MG63 (cell line): ENCODE results near the gene LSM4. TPM values are rescaled to one million over a fixed set of nuclear protein-coding genes. Genes with fewer than 3 reads are reported as not detected.

Source experiments
- DNase-seq: peaks from one replicate; pipeline ENCODE4 v3.0.0-alpha.2; 2020
- H3K27me3 ChIP-seq: fragments of 250-450 bp; sonication (Bioruptor Pico); 2 replicates; pipeline ENCODE4 v1.5.1; 2020; ENCODE audit warnings: mild to moderate bottlenecking, moderate library complexity
- H3K36me3 ChIP-seq: fragments of 250-450 bp; sonication (Bioruptor Pico); 2 replicates; pipeline ENCODE4 v1.5.1; 2020; ENCODE audit warnings: mild to moderate bottlenecking, moderate library complexity
- H3K4me3 ChIP-seq: fragments of 250-450 bp; sonication (Bioruptor Pico); 2 replicates; pipeline ENCODE4 v1.5.1; 2020; ENCODE audit warnings: mild to moderate bottlenecking, moderate library complexity
- H3K9me3 ChIP-seq: fragments of 250-450 bp; sonication (Bioruptor Pico); 2 replicates; pipeline ENCODE4 v1.5.1; 2020; ENCODE audit warnings: mild to moderate bottlenecking, moderate library complexity
- total RNA-seq: library from RNA; depleted of rRNA; stranded (reverse); fragments of >200 nt; shearing (Covaris generic); gene quantifications from 2 replicates; pipeline ENCODE4 v1.2.3, GENCODE V29; 2014; ENCODE audit warnings: low replicate concordance

LSM4 gene
- total RNA-seq, 1 experiment from 2014 or later, result 636 TPM

- DNase-seq, result no peak
Observed at GRCh38 chr19:18306209-18306887, 16.5 kb downstream of the LSM4 start.

DNA sequence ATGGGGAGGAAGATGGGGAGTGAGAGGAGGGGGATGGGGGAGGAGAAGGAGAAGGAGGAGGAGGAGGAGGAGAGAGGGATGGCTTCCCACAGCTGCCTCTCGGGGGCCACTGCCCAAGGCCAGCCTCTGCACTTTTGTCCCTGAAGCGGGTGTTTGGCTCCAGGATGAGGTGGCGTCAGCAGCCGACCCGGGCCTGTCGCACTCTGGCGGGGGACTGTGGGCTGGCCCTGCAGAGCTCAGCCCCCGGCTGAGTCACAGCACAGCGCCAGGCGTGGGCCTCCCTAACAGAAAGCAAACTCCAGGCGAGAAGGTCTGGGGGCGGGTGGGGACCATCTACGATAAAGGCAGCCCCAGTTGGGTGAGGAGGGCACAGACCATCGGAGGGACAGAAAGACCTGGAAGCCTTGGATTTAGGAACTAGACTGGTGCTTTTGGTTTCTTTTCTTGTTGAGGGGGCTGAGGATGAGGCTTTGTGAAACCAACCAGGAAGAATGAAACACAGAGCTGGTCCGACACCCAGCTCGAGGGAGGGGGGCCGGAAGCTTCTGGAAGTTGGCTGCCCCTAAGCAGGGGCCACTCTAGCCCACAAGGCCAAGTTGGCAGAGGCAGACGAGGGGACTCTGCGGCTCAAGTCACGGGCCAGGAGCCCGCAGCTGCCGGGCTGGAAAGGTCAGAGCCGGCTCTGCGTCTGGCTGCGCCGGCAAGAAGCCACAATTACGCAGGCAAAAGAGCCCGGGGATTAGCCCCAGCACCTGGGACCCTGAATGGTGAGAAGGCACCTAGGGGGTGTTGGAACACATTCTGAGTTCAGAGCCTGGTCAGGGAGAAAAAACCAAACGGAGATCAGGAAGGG is 18.2 kb downstream of the LSM4 start:
- H3K36me3 ChIP-seq, result peaks cover 38% of the 10 kb centered on the region
- no peaks in the 10 kb centered on the region for H3K9me3 ChIP-seq
- peak overlapping the region; percentile 23 for H3K4me3 ChIP-seq
- H3K27me3 ChIP-seq, result no peaks in the 10 kb centered on the region
- peak; percentile 91 for DNase-seq

More at GRCh38 chr19:18306209-18306887, 16.5 kb downstream of the LSM4 start:
- peaks cover 54% of the 10 kb centered on the region for H3K36me3 ChIP-seq
- H3K4me3 ChIP-seq, result no peak overlapping the region
- H3K27me3 ChIP-seq, result no peaks in the 10 kb centered on the region
- no peaks in the 10 kb centered on the region for H3K9me3 ChIP-seq

GRCh38 chr19:18304208-18304457 is 18.7 kb downstream of the LSM4 start:
- H3K4me3 ChIP-seq, result no peak overlapping the region
- no peak for DNase-seq

GRCh38 chr19:18301718-18302111 is 21.2 kb downstream of the LSM4 start:
- no peaks in the 10 kb centered on the region for H3K27me3 ChIP-seq
- H3K9me3 ChIP-seq, result no peaks in the 10 kb centered on the region
- peak; percentile 48 for DNase-seq
- H3K36me3 ChIP-seq, result peaks cover 14% of the 10 kb centered on the region
- no peak overlapping the region for H3K4me3 ChIP-seq

More at GRCh38 chr19:18304208-18304457, 18.7 kb downstream of the LSM4 start:
- Histone ChIP-seq H3K36me3 (peaks cover 33% of the 10 kb centered on the region), H3K9me3 (no peaks in the 10 kb centered on the region), H3K27me3 (no peaks in the 10 kb centered on the region)

DNA sequence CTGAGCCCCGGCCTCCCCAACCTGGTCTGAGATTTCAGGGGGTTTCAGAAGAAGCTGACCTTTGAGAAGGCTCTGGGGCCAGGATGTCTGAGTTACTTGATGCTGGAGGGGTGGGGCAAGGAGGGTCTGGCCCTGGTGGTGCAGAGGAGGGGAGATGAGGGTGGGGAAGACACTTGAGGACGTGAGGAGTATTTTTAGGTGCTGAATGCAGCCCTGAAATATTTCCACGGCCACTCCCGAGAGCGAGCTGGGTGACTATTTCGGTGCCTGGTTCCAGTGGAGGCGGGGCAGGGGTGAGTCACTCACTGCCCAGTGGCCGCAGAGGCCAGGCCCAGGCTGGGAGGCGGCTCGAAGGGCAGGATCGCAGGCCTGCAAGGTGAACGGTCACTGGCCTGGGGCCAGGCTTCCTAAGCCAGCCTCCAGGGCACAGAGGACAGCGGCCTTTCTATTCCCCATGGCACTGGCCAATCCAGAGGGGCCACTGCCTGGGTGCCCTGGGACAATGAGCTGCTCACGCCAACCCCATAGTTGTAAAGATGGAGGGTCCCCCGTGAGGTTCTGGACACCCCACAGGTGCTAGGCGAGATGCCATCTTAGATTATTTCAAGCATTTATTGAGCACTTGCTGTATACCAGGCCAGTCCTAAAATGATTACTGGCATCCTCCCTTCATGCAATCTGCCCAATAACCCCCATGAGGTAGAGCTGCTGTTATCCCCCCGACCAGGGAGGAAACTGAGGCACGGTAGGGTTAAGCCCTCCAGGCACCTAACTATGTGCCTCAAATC is 21.8 kb downstream of the LSM4 start:
- Histone ChIP-seq H3K4me3 (no peak overlapping the region), H3K36me3 (peaks cover 8% of the 10 kb centered on the region), H3K9me3 (no peaks in the 10 kb centered on the region), H3K27me3 (no peaks in the 10 kb centered on the region)
- DNase-seq, result peak; percentile 98

GRCh38 chr19:18299654-18300053 is 23.2 kb downstream of the LSM4 start:
- Histone ChIP-seq H3K9me3 (no peaks in the 10 kb centered on the region; the same call in 1 of the 2 replicates), H3K27me3 (no peaks in the 10 kb centered on the region), H3K4me3 (no peak overlapping the region), H3K36me3 (no peaks in the 10 kb centered on the region)
- DNase-seq, result no peak

DNA sequence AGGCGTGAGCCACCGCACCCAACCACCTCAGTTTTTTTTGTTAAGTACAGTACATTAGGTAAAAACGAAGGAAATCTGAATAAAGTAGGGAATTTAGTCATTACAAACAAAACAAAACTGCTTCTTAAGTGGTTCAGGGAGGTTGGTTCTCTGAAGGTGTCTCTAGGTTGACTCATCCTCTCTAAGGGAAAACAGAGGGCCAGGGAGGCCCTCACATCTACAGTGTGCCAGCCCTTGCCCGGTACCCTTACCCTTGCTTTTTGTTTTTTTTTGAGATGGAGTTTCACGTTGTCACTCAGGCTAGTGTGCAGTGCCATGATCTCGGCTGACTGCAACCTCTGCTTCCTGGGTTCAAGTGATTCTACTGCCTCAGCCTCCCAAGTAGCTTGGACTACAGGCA is 24.3 kb downstream of the LSM4 start:
- no peaks in the 10 kb centered on the region; the same call in 1 of the 2 replicates for H3K9me3 ChIP-seq
- no peak for DNase-seq

DNA sequence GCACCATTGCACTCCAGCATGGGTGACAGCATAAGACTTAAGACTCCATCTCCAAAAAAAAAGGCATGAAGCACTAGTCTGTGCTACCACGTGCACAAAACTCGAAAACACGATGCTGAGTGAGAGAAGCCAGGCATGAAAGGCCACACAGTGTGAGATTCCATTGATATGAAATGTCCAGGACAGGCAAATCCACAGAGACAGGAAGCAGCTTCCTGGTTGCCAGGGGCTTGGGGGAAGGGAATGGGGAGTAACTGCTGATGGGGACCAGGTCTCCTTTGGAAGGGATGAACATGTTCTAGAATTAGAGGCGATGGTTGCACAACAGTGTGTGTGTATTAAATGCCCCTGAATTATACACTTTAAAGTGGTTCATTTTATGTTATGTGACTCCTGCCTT is 25.6 kb downstream of the LSM4 start:
- Histone ChIP-seq H3K4me3 (no peak overlapping the region), H3K36me3 (no peaks in the 10 kb centered on the region), H3K9me3 (no peaks in the 10 kb centered on the region; the same call in 1 of the 2 replicates), H3K27me3 (no peaks in the 10 kb centered on the region)
- DNase-seq, result no peak

More for the DNA sequence above, 24.3 kb downstream of the LSM4 start:
- no peaks in the 10 kb centered on the region for H3K27me3 ChIP-seq
- no peak overlapping the region for H3K4me3 ChIP-seq
- H3K36me3 ChIP-seq, result no peaks in the 10 kb centered on the region

DNA sequence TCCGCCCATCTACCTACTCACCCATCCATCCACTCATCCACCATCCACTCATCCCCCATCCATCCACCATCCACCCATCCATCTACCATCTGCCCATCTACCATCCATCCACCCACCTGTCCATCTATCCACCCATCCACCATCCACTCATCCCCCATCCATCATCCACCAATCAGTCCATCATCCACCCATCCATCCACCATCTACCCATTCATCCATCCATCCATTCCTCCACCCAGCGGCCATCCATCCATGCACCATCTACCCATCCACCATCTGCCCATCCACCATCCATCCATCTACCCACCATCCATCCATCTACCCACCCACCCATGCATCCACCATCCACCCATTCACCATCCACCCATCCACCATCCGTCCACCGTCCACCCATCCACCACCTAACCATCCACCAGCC is 27.8 kb downstream of the LSM4 start:
- Histone ChIP-seq H3K36me3 (no peaks in the 10 kb centered on the region), H3K9me3 (no peaks in the 10 kb centered on the region; the same call in 1 of the 2 replicates), H3K4me3 (no peak overlapping the region), H3K27me3 (no peaks in the 10 kb centered on the region)
- DNase-seq, result no peak

- no peaks in the 10 kb centered on the region; the same call in 1 of the 2 replicates for H3K9me3 ChIP-seq
- no peak for DNase-seq
- H3K27me3 ChIP-seq, result no peaks in the 10 kb centered on the region
Observed at GRCh38 chr19:18294467-18294864, 28.4 kb downstream of the LSM4 start.

GRCh38 chr19:18293642-18294466 is 29.0 kb downstream of the LSM4 start:
- DNase-seq, result no peak
- no peak overlapping the region for H3K4me3 ChIP-seq

More at GRCh38 chr19:18294467-18294864, 28.4 kb downstream of the LSM4 start:
- Histone ChIP-seq H3K36me3 (no peaks in the 10 kb centered on the region), H3K4me3 (no peak overlapping the region)

GRCh38 chr19:18292810-18293641 is 29.9 kb downstream of the LSM4 start:
- no peak overlapping the region for H3K4me3 ChIP-seq
- no peaks in the 10 kb centered on the region for H3K27me3 ChIP-seq
- no peak for DNase-seq
- H3K36me3 ChIP-seq, result no peaks in the 10 kb centered on the region
- no peaks in the 10 kb centered on the region; the same call in 1 of the 2 replicates for H3K9me3 ChIP-seq

More at GRCh38 chr19:18293642-18294466, 29.0 kb downstream of the LSM4 start:
- Histone ChIP-seq H3K9me3 (no peaks in the 10 kb centered on the region; the same call in 1 of the 2 replicates), H3K27me3 (no peaks in the 10 kb centered on the region), H3K36me3 (no peaks in the 10 kb centered on the region)

DNA sequence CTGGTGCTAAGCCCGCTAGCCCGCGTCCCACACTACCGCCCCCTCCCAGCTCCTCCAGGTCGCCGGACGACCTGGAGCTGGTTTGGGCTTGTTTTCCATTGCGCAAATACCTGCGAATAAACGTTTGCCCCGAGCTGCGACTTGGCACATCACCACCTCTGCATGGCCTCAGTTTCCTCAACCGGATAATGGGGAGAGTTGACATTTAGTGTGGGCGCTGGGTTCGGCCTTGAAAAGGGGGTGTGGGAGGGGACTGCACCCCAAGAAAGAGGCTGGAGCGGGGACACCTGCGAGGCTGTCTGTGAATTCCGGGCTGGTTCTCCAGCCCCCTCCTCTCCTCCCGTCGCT is 30.4 kb downstream of the LSM4 start:
- no peaks in the 10 kb centered on the region; the same call in 1 of the 2 replicates for H3K9me3 ChIP-seq
- peak overlapping the region; percentile 7; the same call in 1 of the 2 replicates for H3K4me3 ChIP-seq
- no peaks in the 10 kb centered on the region for H3K27me3 ChIP-seq
- DNase-seq, result no peak
- no peaks in the 10 kb centered on the region for H3K36me3 ChIP-seq

DNA sequence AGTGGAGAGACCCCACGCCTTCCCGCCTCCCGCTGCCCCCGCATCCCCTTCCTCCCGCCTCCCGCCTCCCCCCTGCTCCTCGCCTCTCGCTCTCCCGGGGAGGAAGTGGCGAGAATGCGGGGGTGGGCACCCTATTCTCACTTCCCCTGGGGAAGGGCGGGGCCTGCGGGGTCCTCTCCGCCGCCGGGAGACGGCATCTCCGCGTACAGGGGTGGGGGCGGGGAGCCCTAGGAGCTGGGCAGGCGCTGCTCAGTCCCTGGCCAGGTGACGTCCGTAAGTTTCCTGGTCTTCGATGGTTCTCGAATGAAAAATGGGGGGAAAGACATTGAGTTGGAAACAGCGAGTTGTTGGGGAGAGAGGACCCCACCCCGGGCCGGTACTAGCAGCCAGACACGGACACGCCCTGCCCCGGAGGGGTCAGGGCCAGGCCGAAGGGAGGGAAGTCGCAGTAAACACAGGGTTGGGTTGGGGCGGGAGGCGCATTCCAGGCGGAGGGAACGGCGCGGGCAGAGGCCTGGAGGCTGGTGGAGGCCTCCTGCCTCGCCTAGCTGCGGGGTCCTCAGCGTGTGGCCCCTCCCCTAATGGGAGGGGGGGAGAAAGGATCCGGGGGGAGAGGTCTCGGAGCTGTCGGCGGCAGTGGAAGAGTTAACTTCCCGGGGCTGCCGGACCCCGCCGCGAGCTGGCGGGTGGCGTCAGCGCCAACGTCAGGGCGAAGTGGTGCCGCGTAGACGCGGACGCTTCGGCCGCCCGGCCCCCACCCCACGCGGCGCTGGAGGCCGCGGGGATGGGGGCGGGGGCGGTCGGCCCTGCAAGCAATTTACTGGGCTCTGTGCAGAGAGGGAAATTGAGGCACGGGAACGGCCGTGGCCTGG is 31.1 kb downstream of the LSM4 start:
- DNase-seq, result peak; percentile 67
- Histone ChIP-seq H3K4me3 (peak overlapping the region; percentile 7; the same call in 1 of the 2 replicates), H3K9me3 (no peaks in the 10 kb centered on the region; the same call in 1 of the 2 replicates), H3K36me3 (no peaks in the 10 kb centered on the region), H3K27me3 (no peaks in the 10 kb centered on the region)
